HepG2 (cell line): Measurements from ENCODE around the gene USP34.

Experiments used
- FOSL1 ChIP-seq: sonication (generic); formaldehyde crosslinking; IDR thresholded peaks from 2 replicates; pipeline ENCODE4 v1.9.0; 2021; ENCODE audit warnings: missing genetic modification reagents, borderline replicate concordance
- PREB ChIP-seq: sonication (generic); formaldehyde crosslinking; IDR thresholded peaks from 2 replicates; pipeline ENCODE4 v1.4.0; 2020; ENCODE audit warnings: missing genetic modification reagents
- ZBTB26 ChIP-seq: IDR thresholded peaks from 2 replicates; pipeline ENCODE4 v1.6.1; 2016; ENCODE audit warnings: missing compliant biosample characterization, missing genetic modification reagents, borderline replicate concordance
- ZNF740 ChIP-seq: sonication (generic); formaldehyde crosslinking; IDR thresholded peaks from 2 replicates; pipeline ENCODE4 v1.4.0; 2020; ENCODE audit warnings: missing genetic modification reagents

GRCh38 chr2:61158356-61158955 lies 312.4 kb downstream of the USP34 start:
- TF ChIP-seq FOSL1 (CRISPR knock-in tag) (no peak), ZNF740 (CRISPR knock-in tag) (no peak), ZBTB26 (CRISPR knock-in tag) (no peak), PREB (CRISPR knock-in tag) (no peak)
